ENCODE results near the gene FGF14.
A peak's percentile ranks its signal among the peaks of the same experiment; 100 is the strongest.

Gene FGF14

DNA sequence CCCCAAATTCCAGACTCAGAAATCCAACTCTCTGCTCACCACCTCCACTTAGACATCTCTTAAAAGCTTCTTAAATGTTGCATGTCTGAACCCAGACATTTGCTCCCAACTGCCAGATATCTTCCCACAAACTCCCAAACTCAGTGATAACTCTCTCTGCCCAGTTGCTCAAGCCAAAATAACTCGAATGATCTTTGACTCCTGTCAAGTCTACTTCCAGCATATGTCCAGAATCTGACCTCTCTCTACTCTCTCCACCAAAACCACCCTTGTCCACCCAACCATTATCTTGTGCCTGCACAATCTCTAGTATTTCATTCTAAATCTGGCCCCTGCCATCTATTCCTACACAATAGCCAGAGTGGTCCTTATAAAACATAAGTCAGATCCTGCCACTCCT is 99.3 kb downstream of the FGF14 start:
- no peak for DNase-seq

DNA sequence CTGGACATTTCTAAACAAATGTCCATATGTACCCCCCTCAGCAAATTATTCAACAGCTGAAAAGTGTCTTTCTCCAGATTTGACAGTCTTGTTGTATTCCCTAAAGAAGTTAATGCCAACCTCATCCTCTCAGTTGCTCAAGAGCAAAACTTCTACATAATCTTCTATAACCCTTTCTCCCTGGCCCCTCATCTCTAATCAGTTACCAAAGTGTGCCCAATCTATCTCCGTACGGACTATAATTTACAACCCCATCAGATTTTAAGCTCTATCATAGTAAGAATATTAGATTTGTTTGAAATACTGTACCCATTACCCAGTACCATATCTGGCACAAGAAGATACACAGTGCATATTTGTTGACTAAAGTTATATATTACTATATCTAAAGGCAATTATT is 101.5 kb downstream of the FGF14 start:
- no peak for DNase-seq

DNA sequence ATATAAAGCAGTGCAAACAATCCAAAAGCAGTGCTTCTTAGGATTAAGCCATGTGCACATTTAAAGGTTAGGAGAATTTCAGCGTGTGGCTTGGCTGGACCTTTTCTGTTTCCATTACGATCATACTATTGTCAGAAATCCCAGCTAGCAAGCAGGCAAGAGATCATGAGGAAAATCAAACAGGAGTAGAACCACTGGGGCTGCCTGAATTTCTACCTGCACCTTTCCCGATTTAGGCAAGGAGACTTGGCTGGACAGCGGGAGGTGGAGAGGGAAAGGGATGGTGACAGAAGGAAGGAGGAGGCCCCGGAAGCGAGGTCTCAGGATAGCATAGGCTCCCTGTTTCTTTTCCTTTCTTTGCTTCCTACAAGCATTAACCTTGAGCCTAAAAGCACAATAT is 102.5 kb downstream of the FGF14 start:
- no peak for DNase-seq

DNA sequence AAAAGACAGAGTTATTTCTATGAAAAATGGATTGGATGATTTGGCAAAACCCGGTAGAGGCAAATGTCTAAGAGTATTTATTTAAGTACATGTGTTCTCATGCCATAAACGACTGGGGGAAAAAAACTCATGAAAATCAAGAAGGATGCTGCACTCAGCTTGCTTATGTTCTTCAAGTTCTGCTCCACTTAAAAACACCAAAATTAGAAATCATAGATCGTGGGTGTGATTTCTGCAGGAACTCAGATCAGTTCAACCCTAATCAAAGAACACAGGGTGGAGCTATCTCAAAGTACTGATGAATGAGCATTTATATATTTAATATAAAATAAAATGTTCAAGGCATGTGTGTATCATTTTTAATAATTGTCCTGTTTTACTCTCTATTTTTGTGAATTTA is 103.8 kb downstream of the FGF14 start:
- no peak for DNase-seq

DNA sequence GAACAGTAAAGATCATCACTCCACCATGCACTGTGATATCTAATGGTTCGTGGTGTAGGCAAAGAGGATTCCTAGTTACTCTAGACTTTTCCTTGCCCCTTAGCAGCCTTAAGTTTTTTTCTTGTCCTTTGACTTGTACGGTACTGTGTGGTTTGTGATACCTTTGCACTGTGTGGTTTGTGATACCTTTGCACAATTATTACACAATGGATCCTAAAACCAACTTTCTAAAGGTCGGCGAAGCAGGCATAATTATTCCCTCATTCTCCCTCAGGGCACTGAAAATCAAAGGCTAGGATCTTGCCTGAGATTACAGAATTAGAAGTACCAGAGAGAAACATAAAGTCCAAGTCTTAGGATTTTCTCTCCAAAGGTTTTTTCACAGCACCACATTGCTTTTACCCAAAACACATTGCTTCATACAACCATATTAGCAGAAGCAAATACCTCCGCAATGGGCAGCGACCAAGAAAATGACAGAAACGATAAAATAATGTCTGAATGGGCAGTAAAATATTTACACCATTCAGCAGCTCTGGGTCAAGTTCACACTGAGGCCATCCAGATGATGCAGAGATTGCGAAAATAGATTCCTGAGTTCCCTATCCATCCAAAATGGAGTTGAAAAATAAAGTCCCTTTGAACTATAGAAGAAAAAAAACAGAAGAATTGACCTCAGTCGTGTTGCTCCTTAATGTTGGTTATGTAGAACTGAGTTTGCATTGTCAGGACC is 106.4 kb downstream of the FGF14 start:
- DNase-seq: no peak

DNA sequence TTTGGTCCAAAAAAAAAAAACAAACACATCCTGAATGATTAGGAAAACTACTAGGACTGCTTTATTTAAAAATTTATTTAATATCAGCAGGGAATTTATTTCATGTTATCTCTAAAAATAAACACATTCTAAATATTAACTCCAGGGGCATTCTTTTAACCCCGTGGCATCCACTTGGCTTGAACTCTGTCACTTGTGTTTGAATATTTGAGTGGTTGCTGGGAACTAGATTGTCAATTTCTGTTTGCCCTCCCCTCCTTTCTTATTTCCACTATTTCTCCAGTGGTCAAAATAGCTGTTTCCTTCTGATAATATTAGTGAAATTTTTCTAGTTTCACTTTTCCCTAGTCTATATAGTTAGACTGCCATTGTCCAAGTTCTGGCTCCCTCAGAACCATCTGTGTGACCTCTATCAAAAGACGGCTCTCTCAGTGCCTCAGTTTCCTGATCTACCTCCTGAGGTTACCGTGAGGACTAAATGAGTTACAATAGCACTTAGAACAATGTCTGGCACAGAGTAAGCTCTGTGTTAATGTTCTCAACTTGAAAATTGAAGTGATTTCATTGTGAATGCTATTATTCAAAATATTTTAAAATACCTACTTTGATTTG is 107.3 kb downstream of the FGF14 start:
- no peak for DNase-seq

DNA sequence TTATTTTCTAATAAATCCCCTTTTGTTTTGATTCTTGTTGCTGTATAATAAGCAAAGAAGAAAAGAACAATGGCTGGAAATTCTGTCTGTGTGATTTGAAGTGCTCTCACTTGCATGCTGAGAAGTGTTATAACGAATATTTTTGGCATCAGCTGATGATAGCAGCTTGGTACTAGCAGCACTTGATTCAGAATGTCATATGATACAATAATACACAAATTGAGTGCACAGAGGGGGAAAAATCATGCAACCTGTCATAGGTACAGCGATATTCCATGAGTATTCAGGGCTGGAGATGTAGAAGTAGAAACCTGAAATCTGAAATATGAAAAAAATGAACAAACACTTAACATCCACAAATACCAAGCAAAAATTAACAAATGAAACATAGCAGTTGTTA is 108.1 kb downstream of the FGF14 start:
- DNase-seq: no peak

DNA sequence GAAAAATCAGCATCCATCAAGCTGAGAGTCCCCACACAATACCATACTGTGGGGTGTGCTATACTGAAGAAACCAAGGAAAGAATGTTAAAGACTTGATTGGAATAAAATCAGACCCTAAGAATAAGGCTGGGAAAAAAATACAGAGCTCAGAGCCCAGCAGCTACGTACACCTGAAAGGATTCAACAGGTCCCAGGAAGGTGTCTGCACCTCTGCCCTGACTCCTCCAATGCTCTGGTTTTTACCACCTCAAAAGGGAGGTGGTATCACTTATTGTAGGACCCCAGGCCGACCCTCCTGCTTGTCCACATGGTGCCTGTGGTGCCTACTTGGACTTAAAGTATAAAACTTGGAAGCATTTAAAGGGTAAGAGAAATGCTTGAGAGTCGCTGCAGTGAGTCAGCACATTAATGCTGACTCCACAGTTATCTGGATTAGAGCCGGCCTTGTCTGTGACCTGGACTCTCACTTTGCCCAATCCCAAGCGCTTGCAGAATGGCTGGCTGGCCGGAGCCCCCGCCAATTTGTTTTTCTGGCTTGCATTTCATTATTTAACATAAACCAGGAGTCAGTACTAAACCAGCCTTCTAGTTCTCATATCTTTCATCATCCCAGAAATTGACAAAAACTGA is 110.1 kb downstream of the FGF14 start:
- no peak for DNase-seq

DNA sequence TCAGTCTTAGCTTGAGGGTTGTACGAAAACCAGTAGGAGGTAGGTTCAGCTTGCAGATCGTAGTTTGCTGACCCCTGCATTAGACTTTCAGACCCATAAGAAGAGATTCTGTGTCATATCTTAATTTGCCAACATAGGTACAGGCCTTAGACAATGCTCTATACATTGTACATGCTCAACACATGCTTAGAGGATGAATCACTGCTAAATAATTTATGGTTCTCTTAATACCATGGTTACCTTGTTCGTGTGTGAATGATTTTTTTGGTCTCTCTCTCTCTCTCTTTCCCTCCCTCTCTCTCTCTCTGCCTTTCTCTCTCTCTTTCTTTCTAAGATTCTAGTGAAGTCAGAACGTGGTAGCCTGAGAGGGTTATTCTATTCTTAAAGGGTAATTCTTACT is 112.2 kb downstream of the FGF14 start:
- no peak for DNase-seq

DNA sequence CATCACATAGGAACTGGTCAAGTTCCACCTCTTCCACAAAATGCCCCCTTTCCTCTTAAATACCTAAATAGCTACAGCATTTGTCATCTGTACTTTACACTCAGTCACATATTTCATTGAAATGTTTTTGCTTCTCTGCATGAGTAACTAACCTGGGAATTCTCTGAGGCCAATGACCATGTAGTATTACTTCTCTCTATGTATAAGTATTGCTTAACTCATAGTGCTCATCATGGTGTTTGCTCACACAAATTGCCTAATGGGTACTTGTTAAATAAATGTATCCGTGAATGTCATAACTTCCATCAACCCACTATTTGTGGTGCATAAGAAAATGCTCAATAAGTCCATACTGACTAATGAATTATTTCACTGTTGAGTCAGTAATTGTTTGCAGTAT is 115.5 kb downstream of the FGF14 start:
- no peak for DNase-seq

DNA sequence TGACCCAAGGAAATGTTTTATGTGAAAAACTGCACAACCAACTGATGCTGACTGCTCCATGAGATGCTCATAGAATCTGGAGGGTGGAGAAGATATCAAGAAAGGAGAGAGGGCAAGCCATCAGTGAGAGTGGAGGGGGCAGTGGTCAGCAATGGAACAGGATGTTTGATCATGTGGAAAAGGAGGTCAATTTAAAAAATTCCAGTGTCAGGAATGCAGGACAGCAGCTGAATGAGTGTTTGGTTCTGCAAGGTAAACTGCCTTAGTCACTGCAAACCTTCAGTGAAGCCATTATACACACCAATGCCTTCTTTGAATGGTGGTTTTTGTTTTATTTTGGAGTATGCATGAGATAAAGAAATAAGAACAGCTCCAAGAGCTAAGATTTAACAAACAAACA is 121.5 kb downstream of the FGF14 start:
- DNase-seq: no peak

DNA sequence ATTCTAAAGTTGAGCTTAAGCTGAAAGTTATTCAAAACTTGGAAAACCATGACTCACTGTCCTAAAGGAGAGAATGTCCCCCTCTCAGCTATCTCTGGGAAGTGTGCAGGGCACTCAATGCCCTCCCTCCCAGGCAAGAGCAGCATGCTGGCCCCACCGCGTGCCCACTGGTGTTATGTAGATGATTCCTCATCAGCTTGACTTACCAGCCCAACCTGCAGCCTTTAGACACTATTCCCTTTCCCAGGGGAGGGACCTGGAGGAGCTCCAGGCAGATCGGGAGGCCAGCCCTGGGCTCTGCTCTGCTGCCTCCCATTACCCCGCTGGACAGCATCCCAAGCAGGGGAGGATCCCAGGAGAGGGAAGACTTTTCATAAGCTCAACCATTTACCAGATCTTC is 124.6 kb downstream of the FGF14 start:
- peak; percentile 48 for DNase-seq

DNA sequence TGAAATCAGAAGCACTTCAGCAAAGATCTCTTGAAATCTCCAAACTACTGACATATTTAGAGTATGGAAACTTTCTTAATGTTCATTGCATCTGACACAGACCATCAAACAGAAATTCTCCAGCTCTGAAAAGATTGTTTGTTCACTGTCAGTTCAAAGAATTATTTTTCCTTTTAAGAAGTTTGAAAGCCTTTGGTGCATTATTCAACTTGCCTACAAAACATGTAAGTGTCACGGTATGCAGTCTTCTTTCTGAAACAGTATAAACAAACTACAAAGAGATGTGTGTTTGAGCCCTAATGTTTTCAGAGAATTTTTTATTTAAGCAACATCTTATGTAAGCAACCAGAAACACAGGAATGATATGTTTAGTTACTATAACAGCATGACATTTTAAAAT is 125.4 kb downstream of the FGF14 start:
- no peak for DNase-seq

DNA sequence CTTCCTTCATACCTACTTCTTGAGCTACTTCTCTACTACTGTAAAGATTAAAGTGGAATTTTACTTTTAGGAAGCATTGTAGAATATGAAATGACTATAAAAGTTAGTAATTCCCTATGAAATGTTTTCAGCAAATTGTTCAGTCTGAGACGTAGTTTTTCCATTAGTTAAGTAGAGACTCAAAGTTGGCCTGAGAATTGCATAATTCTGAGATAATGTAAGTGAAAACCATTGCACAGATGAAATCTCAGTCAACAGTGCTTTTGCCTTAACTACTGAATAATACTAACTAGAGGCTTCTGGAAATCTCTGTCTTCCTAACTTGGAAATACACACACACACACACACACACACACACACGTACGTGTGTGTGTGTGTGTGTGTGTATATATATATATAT is 125.9 kb downstream of the FGF14 start:
- no peak for DNase-seq

DNA sequence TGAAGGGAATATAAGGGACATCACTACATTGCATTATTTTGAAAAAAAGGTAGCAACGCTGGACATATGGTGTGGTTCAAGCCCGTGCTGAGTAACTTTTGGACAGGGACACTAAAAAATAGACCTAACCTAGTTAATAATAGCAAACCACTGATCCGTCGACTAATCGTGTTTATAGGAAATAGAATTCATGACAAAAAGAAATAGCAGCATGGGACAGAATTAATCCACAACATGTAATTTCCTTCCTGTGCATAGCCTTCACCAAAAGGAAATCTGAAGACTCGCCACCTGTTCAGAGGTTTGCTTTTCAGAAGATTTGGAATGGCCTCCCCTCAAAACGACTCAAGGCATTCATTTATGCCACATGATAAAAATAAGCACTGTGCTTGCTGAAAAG is 128.7 kb downstream of the FGF14 start:
- no peak for DNase-seq

DNA sequence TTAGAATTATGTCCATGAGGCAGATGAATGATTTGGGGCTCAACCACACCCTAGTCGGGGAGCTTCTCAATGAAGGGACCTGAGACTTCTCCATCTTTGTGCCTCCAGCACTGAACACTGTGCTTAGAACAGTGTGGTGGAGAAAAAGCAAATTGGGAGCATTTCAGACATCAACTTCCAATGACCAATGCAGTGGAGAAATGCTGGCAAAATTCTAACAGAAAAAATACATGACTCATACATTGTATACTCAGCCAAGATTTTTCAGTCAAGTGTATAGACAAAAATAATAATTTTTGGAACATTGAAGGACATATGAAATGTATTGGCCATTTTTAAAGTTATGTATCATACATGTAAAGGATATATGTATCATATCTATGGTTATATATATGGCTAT is 134.7 kb downstream of the FGF14 start:
- no peak for DNase-seq

DNA sequence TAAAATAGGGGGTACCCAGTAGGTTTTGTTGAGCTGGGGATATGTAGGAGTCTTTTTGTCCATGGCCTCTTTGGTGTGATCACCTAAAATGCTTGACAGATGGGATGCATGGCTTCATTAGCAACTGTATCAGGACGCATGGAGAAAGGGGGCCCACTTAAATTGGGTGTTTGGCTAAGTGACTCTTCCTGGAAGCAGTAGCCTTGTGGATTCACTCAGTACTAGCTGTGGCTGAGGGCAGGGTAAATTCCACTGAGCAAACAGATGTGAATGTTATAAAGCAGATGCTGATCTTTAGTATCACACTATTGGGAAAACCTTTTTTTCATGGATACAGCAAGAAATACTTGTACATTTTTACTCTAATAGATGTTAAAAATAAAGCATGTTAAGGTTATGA is 140.0 kb downstream of the FGF14 start:
- no peak for DNase-seq

DNA sequence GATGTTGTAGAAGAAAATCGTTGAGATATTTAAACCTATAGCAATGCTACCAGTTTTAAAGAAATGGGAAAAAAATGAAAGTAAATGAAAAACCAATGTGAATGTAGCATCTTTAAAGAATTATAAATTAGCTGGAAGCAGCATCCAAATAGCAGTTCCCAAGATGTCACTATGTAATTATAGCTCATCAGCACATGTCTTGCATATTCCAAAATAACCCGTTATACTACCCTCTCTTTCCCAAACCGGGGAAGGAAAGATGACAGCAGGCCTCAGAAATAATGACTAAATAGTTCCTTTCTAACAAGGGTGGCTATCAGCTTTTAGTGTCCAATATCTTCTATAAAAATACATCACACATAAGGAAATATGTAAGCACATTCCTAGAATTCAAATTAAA is 140.5 kb downstream of the FGF14 start:
- no peak for DNase-seq

DNA sequence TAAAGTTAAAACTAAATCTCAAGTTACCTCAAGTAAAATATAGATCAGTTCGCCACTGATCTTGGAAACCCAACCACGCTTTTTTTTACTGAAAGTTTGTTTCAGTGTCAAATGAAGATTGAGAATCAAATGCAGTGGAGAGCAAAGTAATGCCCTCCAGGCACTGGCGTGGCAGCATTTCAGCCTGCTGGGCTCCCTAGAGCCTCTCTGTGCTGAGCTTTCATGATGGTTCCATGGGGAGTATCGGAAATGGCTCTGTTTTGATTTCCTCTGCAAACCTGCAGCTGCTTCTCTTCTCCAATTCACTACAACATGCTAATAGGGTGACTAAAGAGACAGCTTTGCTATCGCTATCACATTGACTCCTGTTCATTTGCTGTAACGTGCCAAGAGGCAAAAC is 141.6 kb downstream of the FGF14 start:
- DNase-seq: no peak

DNA sequence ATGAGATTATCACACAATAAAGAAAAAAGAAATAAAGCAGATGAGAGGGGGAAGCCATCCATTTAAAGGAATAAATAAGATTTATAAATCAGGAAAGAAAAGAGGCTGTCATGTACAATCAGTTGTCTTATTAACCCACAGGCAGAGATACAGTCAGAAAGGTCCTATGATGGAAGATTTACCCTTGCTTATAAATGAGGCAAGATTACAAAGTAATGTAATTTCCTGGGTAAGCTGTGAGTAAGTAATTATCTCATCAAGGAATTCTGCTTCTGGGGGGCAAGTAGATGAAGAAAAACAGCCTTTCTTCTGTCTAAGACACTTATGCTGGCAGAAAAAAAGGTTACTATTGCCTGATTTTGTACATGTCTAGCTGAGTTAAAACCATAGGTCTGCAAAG is 146.4 kb downstream of the FGF14 start:
- DNase-seq: no peak

DNA sequence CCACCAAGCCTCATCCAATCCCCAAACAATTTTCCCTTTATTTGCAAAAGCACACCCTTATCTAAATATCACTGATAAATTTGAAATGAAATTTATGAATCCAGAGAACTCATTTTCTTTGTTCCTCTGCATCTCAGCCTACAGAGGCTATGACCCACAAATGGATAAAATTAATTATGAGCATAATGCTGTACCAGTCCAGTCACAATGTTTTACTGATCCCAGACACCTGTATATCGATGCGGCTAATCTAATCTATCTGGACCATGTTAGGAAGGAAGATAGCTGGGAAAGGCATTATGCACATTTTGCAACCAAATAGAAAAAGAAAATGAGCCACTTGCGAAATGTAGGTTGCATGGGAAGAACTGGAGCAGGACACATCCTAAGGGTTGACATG is 150.0 kb downstream of the FGF14 start:
- no peak for DNase-seq

DNA sequence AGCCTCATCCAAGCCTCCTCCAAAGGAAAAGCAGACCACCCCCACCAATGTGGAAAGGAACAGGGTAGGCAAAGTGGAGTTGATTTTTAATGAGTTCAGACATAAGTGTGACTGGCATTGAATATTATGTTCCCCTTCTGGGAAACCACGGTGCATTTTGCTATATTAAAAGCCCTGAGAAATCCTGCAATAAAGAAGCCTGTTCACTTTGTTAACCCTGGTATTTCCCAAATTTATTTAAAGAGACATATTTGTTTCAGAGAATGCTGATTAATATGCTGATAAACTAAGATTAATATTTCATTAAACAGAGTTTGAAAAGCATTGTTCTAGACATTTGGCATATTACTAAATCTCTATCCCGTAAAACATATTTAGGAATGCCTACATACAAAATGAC is 151.4 kb downstream of the FGF14 start:
- no peak for DNase-seq

DNA sequence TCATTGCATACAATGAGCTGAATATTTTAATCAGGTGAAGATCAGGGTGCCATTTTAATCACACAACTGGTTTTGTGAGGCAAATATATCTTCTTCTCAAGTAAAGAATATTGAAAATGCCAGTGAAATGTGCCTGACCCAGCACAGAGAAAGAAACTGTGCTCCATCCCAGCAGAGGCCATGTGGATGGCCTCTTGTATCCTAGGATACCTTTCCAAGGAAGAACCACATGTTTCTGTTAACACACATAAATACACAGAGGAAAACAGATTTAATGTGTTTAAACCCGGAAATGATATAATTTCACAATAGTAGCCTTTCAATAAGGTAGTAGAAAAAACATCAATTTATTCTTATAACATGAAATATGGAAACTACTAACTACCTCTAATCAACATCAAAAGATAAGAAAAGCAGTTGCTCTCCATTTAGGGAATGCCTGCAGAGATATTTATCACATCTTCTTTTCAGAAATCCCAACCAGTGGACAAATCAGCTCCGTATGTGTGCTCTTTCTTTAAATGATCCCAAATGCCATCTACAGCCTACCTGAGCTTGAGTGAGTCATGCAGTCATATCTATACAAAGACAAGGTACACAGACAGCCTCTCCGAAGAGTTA is 157.1 kb downstream of the FGF14 start:
- no peak for DNase-seq

DNA sequence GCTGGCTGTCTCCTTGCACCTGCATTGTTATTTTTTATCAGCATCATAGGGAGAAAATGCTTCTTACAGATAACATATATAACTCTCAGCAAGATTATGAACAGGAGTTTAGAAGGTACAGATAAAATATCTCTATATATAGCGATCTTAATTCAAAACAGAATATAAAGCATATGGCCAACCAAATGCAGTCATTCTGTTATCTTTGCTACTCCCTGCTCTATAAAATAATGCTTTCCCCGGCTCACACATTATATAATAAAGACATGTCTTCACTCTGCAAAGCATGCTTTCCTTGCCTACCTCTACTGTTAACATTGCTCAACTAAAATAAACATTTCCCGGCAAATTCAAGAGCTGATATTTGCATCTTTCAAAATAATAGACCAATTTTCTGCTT is 161.7 kb downstream of the FGF14 start:
- DNase-seq: no peak

Data from femur (tissue), 1 donor.